Cortex of kidney (tissue), 1 donor: ENCODE results near the gene TICAM2.

ENCODE experiments used
- DNase-seq: peaks from one replicate; lab custom pipeline; 2025; lab: John Stamatoyannopoulos, UW

The TICAM2 gene

DNA sequence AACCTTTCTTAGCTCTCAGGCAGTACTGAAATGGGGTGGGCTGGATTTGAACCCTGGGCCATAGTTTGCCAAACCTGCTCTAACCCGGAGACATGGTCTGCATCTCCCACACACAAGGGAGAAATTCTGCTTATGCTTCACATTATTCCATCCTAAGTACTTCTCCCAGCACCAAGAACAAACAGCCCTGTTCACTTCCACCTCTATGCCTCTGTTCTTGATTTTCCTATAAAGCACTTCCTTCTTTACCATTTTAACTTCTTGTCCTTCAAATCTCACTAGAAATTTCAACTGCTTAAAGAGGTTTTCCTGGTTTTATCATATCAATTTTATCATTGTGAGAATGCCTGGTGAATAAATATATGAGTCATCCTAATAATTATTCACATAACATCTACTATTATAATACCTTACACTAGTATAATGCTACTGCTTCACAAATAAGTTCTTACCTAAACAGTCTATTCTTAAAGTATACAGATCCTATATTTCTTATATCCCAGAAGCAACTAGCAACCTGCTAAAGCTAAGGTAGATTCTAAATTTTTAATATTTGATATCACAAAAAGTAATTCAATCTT lies 70.4 kb downstream of the TICAM2 start:
- DNase-seq = no peak

GRCh38 chr5:115531380-115531779 lies 70.9 kb downstream of the TICAM2 start:
- no peak for DNase-seq

- DNase-seq = no peak
Observed at GRCh38 chr5:115530426-115530825, 71.9 kb downstream of the TICAM2 start.
